Activated T-helper 2 cell treated with anti-CD3 and anti-CD28 coated beads, Interferon-gamma antibody, Interleukin-2, Interleukin-4, amounts not matched to agents 10 μg/mL and 5 μg/mL and 100 μg/mL, durations not matched to agents 14 hours and 24 hours and 36 hours (primary cell): Measurements from ENCODE around the gene GOLGA6L9. TPM values are rescaled to one million over a fixed set of nuclear protein-coding genes. Genes with fewer than 3 reads are reported as not detected.
"Not testable (repeated sequence)": the region's sequence is repeated elsewhere in the genome, so short reads cannot be mapped to it uniquely, and the experiment has no call there.

Source experiments
- DNase-seq: peaks from one replicate; pipeline ENCODE4 v3.0.0; 2021; ENCODE audit warnings: low spot score
- H3K27ac Mint-ChIP-seq: one replicate; pipeline ENCODE4 v1.8.0; 2021; ENCODE audit warnings: mixed read lengths
- H3K27me3 Mint-ChIP-seq: one replicate; pipeline ENCODE4 v1.8.0; 2021; ENCODE audit warnings: low read depth, mixed read lengths
- H3K36me3 Mint-ChIP-seq: one replicate; pipeline ENCODE4 v1.8.0; 2021; ENCODE audit warnings: low read depth, mixed read lengths
- H3K4me1 Mint-ChIP-seq: one replicate; pipeline ENCODE4 v1.8.0; 2021; ENCODE audit warnings: low read depth, mixed read lengths
- H3K4me3 Mint-ChIP-seq: one replicate; pipeline ENCODE4 v1.8.0; 2021; ENCODE audit warnings: low read depth, mild to moderate bottlenecking, moderate library complexity, mixed read lengths
- H3K9me3 Mint-ChIP-seq: one replicate; pipeline ENCODE4 v1.8.0; 2021; ENCODE audit warnings: mixed read lengths
- intact Hi-C: fragments of 100-400 bp; cut with micrococcal nuclease; formaldehyde crosslinking; loops from one replicate; pipeline ENCODE4 v1.15.1; 2023
- total RNA-seq: library from RNA; stranded (reverse); gene quantifications from 2 replicates; pipeline ENCODE4 v1.2.3, GENCODE V29; 2022

The GOLGA6L9 gene, protein sequence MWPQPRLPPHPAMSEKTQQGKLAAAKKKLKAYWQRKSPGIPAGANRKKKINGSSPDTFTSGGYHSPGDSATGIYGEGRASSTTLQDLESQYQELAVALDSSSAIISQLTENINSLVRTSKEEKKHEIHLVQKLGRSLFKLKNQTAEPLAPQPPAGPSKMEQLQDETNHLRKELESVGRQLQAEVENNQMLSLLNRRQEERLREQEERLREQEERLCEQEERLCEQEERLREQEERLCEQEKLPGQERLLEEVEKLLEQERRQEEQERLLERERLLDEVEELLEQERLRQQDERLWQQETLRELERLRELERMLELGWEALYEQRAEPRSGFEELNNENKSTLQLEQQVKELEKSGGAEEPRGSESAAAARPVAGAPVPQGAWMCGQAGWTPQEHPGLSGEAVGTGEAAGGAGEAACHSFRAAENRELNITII
- 1.3 and 1.7 TPM in 2 replicates for total RNA-seq

DNA sequence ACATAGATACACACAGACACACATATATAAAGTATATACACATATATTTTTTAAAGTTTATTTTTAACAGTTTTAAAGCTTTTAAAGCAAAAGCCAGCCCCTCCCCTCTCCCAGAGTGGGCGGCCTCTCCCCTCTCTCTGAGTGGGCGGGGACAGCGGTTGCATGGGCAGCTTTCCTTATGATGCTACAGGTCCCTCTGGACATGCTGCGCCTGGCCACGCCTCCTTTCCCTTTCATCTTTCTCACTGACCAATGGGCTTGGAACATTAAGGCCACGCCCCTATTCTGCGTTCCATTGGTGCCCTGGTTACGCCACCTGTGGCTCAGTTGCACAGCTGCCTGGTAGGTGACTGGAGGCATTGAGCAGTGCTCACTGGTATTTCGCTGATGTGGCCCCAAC, at the start of gene GOLGA6L9:
GOLGA6L9 (plus strand) TSS at position 124 of the 400 bp plus-strand sequence; CDS start at position 388, 264 bp downstream.
- H3K4me1 Mint-ChIP-seq, H3K9me3 Mint-ChIP-seq, H3K27me3 Mint-ChIP-seq, H3K4me3 Mint-ChIP-seq, intact Hi-C loops, H3K27ac Mint-ChIP-seq, H3K36me3 Mint-ChIP-seq, DNase-seq: not testable (repeated sequence)

DNA sequence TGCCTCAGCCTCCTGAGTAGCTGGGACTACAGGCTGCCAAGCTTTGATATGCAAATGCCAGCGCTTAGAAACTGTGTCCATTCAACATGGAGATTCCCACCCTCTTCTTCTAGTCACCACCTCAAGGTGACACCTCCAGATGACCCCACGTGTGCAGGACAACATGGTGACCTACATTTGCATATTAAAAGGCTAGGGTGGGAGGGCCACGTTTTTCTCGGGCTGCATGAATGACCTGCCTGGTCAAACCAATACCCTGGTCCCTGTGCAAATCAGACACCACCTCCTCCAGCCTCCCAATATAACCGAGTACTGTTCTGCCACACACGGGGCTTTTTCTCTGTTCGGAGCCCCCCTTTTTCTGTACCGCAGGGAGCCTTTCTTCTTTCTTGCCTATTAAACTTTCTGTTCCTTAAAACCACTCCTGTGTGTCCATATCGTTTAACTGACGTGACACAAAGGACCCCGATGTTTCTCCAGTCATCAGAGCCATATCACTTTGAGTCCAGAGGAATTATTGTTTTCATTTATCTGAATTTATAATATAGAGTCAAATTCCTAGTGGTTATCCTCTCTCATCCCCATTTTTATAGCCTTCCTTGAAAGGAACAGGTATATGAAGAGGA, 48.2 kb upstream of the GOLGA6L9 start:
- H3K4me3 Mint-ChIP-seq, H3K4me1 Mint-ChIP-seq, H3K9me3 Mint-ChIP-seq, intact Hi-C loops, H3K27me3 Mint-ChIP-seq, H3K27ac Mint-ChIP-seq, DNase-seq, H3K36me3 Mint-ChIP-seq: not testable (repeated sequence)

DNA sequence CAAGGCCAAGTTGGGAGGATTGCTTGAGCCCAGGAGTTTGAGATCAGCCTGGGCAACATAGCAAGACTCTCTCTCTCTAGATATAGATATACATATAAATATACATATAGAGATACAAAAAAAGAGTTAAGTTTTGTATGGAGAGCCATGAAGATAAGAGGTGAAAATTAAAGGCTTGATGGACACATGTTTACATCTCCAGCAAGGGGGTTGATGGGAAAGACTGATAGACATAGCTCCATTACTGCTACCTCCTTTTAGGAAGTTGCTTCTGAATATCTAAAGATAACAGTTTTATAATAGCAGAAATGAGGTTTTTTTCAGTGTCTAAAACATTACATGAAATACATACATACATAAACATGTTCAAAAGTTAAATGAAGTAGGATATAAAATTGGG, 42.4 kb upstream of the GOLGA6L9 start:
- H3K27ac Mint-ChIP-seq, H3K9me3 Mint-ChIP-seq, H3K4me3 Mint-ChIP-seq, H3K36me3 Mint-ChIP-seq, intact Hi-C loops, H3K27me3 Mint-ChIP-seq, DNase-seq, H3K4me1 Mint-ChIP-seq: not testable (repeated sequence)

DNA sequence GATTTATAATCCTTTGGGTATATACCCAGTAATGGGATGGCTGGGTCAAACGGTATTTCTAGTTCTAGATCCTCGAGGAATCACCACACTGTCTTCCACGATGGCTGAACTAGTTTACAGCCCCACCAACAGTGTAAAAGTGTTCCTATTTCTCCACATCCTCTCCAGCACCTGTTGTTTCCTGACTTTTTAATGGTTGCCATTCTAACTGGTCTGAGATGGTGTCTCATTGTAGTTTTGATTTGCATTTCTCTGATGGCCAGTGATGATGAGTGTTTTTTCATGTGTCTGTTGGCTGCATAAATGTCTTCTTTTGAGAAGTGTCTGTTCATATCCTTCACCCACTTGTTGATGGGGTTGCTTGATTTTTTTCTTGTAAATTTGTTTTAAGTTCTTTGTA, 39.5 kb upstream of the GOLGA6L9 start:
- DNase-seq, H3K4me3 Mint-ChIP-seq, H3K4me1 Mint-ChIP-seq, intact Hi-C loops, H3K9me3 Mint-ChIP-seq, H3K27ac Mint-ChIP-seq, H3K27me3 Mint-ChIP-seq, H3K36me3 Mint-ChIP-seq: not testable (repeated sequence)

DNA sequence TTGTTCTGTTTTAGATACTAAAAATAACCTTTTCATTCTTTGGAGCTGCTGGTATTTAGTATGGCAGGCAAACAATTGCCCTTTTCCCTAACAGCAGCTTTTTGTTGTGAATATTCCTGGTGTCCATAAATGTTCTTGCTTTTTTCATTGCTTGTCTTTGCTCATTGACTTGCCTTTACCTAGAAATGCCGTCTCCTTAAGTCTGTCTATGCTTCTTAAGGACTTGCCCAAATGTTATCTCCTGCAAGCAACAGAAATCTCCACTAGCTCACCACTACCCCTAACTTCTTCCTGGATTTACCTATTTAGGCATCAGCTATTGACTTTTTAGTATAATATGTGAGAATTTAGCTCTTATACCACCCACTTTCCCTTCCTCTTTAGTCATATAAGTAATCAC, 37.5 kb upstream of the GOLGA6L9 start:
- H3K27me3 Mint-ChIP-seq, H3K27ac Mint-ChIP-seq, H3K4me3 Mint-ChIP-seq, H3K4me1 Mint-ChIP-seq, intact Hi-C loops, DNase-seq, H3K9me3 Mint-ChIP-seq, H3K36me3 Mint-ChIP-seq: not testable (repeated sequence)

DNA sequence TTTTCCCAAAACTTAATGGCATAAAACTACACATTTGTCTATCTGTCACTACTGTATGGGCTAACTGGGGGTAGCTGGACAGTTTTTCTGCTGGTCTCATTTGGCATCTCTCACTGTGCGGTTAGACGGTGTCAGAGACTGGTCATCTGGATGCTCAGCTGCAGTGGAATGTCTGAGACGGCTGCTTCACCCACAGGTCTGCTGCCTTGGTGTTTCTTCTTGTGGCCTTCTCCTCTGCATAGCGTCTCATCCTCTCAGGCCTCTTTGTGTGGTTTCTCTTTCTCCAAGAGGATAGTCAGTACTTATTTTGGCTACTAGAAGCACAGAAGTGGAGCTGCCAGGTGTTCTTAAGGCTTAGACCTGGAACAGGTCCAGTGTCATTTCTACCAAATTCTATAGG, 35.9 kb upstream of the GOLGA6L9 start:
- peaks cover 7% of the 10 kb centered on the region for H3K4me1 Mint-ChIP-seq
- H3K27me3 Mint-ChIP-seq, result no peaks in the 10 kb centered on the region
- no peak overlapping the region for H3K4me3 Mint-ChIP-seq
- H3K9me3 Mint-ChIP-seq, result no peaks in the 10 kb centered on the region
- intact Hi-C loops, result no loop called here
- H3K27ac Mint-ChIP-seq, result no peak overlapping the region
- H3K36me3 Mint-ChIP-seq, result no peaks in the 10 kb centered on the region
- DNase-seq, result no peak

DNA sequence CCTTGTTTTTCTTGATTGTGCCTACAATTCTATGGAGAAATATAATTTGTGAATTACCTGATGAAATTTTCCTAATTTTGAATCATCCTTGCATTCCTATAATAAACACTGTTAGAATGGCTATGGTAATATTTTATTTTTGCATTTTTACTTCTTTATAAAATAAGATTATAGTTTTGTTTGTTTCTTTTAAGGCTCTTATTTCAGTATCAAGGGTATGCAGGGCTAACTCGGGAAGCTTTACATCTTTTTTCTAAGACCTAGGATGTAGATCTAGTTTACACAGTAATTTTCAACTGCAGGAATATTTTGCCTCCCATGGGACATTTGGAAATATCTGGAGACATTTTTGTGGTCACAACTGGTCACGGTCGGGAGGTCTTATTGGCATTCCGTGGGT, 33.8 kb upstream of the GOLGA6L9 start:
- DNase-seq, H3K4me3 Mint-ChIP-seq, H3K9me3 Mint-ChIP-seq, H3K36me3 Mint-ChIP-seq, H3K27ac Mint-ChIP-seq, H3K27me3 Mint-ChIP-seq, intact Hi-C loops: not testable (repeated sequence)
- H3K4me1 Mint-ChIP-seq, result peaks cover 10% of the 10 kb centered on the region

DNA sequence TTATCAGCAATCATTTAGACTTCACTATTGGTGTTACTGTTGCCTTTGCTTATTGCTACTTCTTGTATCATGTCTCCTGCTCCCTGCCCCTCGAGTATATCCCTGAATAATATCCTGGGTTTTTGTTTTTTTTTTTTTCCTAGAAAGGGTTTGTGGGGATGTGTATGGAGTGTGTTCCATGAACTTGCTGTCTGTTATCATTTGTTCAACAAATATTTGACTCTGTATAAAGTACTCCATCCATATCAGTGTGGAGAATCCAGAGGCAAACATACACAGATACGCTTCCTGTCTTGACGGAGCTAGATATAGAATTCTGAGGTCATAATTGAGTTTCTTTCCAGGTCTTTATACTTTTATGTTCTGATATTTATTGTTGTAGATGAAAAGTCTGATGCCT, 31.8 kb upstream of the GOLGA6L9 start:
- no peak overlapping the region for H3K4me3 Mint-ChIP-seq
- peaks cover 10% of the 10 kb centered on the region for H3K4me1 Mint-ChIP-seq
- DNase-seq, result no peak
- intact Hi-C loops, result no loop called here
- no peak overlapping the region for H3K27ac Mint-ChIP-seq
- H3K27me3 Mint-ChIP-seq, result no peaks in the 10 kb centered on the region
- no peaks in the 10 kb centered on the region for H3K36me3 Mint-ChIP-seq
- no peaks in the 10 kb centered on the region for H3K9me3 Mint-ChIP-seq

DNA sequence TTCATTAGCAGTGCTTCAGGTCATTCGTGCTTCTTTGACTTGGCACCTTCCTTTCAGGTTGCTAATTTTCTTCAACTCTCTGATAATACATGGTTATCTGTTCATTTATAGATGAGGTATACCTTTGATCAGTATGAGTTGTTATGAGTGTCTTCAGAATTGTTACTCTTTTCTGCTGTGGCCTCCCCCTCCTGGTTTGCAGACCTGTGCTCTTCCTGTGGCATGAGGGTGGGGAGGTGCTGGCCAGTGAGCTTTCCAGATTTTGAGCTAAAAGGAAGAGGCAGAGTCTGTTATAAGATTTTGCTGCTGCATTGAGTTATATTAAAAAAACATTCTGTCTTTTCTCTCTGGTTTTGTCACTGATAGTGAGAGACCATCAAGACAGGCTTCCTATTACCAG, 30.8 kb upstream of the GOLGA6L9 start:
- Mint-ChIP-seq H3K4me1 (peaks cover 10% of the 10 kb centered on the region), H3K9me3 (no peaks in the 10 kb centered on the region), H3K4me3 (no peak overlapping the region), H3K27ac (no peak overlapping the region), H3K36me3 (no peaks in the 10 kb centered on the region), H3K27me3 (no peaks in the 10 kb centered on the region)
- intact Hi-C loops, result no loop called here
- no peak for DNase-seq

DNA sequence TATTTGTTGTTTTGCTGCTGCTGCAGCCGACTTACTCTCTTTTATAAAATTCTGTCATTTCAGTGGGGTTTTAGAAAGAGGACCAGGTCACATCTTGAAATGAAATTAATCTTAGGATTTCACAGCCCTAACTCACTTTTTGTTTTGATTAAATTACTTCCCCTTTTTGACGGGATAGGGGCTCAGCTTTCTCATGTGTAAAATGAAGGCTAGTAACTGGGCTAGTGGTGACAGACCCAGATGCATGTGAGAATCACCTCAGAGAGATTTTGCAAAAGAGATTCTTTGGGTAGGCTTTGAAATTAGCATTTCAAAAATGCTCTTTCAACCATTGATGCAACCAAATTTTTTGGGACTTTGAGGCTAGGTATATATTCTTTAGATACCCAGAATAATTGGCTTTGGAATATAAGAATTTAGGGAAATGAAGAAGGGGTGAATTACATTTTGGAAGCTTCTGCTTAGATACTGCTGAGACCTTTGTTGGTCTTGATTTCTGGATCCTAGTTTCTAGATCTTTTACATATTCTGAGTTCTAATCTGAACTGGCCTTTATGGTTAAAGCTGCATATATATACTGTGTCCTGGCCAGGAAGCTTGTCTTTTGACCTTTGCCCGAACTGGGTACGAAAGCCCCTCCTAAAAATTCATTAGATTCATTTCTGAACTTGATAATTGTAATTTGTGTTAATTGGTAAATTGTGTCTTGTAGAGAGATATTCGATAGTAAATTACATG, 30.1 kb upstream of the GOLGA6L9 start:
- H3K27me3 Mint-ChIP-seq, H3K27ac Mint-ChIP-seq, DNase-seq, H3K9me3 Mint-ChIP-seq, H3K36me3 Mint-ChIP-seq, H3K4me3 Mint-ChIP-seq, intact Hi-C loops: not testable (repeated sequence)
- H3K4me1 Mint-ChIP-seq, result peaks cover 10% of the 10 kb centered on the region

DNA sequence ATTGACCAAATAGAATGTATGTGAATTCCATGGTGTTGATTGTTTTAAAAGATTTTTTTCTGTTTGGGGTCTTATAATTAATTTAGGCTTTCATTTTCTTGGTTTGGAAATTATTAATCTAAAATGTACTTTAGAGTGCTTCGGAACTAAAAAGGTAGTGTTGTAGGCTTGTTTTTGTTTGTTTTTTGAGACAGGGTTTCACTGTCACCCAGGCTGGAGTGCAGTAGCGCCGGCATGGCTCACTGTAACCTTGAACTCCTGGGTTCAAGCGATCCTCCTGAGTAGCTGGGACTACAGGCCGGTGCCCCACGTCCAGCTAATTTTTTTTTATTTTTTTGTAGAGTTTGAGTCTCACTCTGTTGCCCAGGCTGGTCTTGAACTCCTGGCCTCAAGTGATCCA, 27.7 kb upstream of the GOLGA6L9 start:
- H3K27ac Mint-ChIP-seq, H3K27me3 Mint-ChIP-seq, DNase-seq, intact Hi-C loops, H3K36me3 Mint-ChIP-seq, H3K4me3 Mint-ChIP-seq, H3K9me3 Mint-ChIP-seq: not testable (repeated sequence)
- H3K4me1 Mint-ChIP-seq, result peaks cover 17% of the 10 kb centered on the region

DNA sequence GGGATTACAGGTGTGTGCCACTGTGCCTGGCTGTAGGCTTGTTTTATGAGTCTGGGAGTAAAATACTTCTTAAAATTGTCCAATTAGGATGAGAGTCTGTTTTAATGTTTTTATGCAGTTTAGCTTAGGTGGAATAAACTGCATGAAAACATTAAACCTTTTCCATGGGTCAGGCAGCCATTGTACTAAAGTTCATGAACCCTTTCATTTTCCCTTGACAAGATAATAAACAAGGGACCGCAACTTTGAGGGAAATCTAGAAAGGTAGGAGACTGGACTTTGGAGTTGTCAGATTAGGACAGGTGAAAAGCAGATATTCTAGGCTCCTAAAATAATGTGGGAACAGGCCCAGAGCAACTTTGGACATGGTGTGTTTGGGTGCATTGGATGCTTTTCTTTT, 27.3 kb upstream of the GOLGA6L9 start:
- intact Hi-C loops, H3K36me3 Mint-ChIP-seq, H3K27me3 Mint-ChIP-seq, H3K9me3 Mint-ChIP-seq, H3K27ac Mint-ChIP-seq, DNase-seq, H3K4me3 Mint-ChIP-seq: not testable (repeated sequence)
- H3K4me1 Mint-ChIP-seq, result peaks cover 15% of the 10 kb centered on the region

DNA sequence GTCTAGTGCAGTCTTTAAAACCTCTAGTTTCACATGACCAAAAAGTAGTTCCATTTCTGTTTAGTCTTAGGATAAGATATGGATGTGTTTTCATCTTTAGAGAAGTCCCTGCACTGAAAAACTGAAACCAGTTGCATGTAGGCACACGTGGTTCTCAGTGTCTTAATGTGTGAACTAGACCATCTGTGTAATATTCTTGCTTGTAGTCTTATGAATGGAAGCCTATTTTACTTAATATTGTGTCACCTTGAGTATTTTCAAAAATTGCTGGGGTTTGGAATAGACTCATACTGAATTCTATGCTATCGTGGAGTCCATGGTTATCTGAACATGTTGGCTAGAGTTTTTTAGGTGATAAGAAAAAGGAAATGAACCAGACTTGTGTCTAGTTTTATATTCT, 23.4 kb upstream of the GOLGA6L9 start:
- DNase-seq, H3K27ac Mint-ChIP-seq, H3K9me3 Mint-ChIP-seq, H3K27me3 Mint-ChIP-seq, intact Hi-C loops, H3K36me3 Mint-ChIP-seq, H3K4me3 Mint-ChIP-seq, H3K4me1 Mint-ChIP-seq: not testable (repeated sequence)
